Measurements from ENCODE around the gene IL20RA.

The IL20RA gene

DNA sequence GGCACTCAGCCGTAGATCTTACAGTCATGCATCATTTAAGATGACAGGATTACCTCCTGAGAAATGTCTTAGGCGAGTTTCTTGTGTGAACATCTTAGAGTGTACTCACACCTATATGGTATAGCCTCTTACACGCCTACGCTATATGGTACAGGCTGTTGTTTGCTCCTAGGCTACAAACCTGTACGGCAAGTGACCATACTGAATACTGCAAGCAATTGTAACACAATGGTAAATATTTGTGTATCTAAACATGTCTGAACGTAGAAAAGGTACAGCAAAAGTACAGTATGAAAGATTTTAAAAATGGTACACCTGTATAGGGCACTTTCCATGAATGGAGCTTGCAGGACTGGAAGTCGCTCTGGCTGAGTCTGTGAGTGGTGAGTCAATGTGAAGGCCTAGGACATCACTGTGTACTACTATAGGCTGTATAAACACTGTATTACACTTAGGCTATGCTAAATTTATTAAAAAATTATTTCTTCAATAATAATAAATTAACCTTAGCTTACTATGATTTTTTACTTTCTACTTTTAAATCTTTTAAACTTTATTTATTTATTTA is 541 bp upstream of the IL20RA start:
- DNase-seq (ENCODE audit: low read depth), result no peak

DNA sequence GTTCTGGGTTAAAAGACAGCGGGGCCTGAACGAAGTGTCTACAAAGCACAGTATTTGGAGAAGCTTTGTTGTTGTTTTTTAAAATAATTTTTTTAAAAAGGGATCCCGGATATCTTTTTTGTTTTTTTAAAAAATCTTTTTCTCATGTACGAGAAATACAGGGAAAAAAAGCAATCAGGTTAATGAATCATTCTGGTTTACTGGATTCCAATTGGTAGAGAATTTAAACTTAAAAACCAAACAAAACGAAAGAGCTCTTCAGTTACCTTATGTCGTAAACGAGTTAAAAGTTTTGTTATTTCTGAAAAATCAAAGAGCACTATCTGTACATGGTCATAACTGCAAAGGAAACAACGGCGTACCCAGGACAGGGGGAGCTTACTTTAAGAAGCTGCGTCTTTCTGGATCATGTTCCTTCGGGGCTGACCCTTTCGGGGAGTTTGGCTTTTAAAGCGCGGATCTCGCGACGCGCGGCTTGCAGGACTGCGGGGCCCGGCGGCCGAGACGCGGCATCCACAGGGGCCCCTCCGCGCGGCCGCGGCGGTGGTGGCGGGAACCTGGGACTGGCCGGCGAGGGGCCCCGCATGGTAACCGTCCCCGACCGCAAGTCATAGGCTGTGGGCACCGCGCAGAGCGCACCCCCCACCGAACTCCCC is 927 bp downstream of the IL20RA start:
- DNase-seq (ENCODE audit: low read depth), result no peak

DNA sequence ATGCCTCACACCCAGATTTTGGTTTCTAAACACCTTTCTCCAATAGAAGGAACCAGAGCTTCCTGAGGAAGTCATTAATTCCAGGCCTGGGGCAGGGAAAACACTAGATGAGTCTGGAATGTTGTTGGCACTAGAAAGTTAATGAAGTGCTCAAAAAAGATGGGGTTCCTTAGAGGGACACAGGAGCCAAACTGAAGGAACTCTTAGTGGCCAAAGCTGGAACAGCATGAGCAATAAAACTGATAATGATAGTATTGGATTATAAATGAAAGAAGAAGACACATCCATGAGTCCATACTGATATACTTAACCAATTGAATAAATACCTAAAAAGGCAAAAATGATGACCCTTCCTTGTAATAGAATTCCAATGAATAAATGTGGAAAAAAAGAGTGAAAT is 4.4 kb downstream of the IL20RA start:
- DNase-seq (ENCODE audit: low read depth), result no peak

DNA sequence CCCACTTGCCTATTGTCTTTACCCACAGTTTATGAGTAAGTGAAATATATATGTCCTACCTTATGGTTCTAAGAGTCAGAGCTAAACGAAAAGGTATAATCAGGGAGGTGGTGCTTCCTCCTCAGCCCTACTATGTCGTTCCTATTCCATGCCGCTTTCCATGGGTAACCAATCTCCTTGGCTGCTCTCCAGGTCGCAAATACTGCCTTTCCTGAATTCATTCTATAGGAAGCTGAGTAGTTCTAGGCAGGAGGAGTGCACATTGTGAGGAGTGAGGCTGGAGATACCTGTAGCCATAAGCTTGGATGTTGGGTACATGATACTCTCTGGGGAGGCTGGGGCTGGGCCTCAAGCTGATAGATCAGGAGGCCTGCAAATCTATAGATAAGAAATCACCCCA is 5.8 kb downstream of the IL20RA start:
- no peak for DNase-seq (ENCODE audit: low read depth)

DNA sequence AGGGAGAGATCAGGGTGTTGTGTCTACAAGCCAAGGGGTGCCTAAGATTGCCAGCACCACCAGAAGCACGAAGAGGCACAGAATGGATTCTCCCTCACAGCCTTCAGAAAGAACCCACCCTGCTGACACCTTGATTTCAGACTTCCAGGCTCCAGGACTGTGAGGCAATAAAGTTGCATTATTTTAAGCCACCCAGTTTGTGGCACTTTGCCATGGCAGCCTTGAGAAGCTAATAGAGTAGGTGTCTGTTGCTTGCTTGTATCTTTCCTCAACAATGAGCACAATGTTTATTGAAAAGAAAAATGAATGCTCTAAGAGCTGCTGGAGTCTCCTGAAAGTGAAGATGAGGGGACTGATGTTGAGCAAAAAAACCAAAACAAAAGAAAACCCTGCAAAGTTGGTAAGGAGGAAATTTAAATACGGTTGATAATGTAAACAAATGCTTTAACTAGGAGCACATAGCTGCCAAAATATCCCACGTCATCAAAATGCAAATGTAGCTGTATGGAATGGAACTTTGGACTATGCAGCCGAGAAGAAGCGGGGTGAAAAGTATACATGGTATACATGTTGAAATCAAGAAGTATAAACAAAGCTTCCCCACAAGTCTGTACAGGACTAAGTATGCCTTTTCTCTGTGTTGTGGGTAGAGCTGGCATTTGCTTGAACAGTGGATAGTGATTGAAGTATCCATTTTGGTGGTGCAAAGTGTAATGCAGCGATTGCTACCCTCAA is 8.0 kb downstream of the IL20RA start:
- no peak for DNase-seq (ENCODE audit: low read depth)

DNA sequence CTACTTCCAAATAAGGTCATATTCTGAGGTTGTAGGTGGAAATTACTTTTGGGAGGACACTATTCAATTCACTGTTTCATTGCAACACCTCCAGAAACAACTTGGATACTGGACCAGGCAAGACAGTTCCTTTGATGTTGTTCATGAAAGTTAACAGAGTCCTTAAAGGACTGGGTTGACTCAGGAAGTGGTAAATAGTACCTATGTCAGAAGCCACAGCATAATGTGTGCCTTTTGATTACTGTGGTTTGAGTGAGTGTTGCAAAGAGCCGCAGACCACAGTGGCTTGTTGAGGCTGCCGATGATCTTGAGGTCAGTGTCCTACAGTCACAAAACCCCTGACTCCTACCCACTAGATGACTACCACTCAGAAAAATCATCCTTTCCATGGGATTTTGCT is 10.9 kb downstream of the IL20RA start:
- DNase-seq (ENCODE audit: low read depth), result peak; percentile 16

DNA sequence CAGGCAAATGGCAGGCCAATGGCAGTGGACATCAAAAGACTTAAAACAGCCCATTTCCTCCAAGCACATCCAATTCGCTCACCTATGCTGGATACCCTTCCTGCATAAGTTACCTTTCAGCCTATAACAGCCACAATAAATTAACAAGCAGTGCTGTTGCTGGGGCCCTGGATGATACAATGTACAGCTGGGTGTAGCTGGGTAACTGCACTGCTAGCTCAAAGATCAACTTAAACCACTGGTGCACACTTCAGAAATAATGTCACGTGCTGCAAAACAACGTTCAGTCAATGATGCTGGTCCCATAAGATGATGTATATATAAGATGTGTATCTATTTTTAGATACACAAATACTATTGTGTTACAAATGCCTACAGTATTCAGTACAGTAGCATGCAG is 13.6 kb downstream of the IL20RA start:
- DNase-seq (ENCODE audit: low read depth), result no peak

DNA sequence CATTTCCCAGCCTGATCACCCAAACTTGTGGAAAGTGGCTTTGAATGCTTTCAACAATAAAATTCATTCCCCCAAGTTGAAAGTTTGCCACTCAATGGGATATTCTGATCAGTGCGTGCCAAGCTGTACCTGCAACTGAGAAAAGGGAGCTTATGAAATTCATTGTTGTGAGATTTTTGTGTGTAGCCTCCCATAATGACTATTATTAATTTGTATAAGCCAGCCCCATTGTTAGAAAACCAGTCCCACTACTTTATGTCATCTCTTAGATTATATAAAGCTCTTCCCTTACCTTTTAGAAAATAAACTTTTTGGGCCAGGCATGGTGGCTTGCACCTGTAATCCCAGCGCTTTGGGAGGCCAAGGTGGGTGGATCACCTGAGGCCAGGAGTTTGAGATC is 15.9 kb downstream of the IL20RA start:
- DNase-seq (ENCODE audit: low read depth), result no peak

DNA sequence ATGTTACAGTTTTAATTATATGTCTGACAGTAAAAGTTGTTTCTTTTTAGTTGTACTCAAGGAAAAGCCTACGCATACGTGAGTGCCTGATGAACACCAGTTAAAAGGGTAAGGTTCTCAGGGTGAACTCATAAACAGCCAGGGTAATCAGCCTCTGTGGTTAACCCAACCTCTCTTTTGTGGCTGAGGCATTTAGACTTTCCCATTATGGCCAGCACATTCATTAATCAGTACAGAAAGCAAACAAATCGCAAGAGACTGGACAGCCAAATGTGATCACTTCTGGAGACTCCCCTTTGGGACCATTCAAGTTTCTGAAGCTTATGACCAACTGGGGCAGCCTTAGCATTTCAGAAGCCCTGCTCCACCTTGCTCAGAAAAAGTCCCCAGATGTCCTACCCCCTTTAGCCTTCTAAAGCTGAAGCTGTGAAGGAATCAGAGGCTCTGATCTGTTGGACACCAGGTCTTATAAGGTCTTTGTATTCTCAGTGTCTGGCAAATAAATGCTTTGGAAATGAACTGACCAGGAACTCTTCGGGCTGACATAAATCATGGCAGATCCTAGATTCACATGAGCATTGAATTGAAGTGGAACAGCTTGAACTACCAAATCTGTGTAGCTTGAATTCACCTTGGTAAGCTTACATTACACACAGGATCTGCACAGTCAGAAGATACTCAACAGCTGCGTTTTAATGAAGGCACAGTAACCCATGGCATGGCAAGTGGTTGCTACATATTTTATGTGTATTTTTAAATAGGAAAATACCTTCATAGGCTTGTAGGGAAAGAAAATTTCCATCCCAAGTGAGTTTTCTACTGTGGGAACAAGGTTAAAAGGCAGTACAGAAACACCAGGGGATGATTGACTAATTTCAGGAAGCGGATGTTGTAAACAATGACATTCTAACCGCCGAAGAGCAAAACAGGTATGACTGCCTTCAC is 18.7 kb downstream of the IL20RA start:
- no peak for DNase-seq (ENCODE audit: low read depth)

DNA sequence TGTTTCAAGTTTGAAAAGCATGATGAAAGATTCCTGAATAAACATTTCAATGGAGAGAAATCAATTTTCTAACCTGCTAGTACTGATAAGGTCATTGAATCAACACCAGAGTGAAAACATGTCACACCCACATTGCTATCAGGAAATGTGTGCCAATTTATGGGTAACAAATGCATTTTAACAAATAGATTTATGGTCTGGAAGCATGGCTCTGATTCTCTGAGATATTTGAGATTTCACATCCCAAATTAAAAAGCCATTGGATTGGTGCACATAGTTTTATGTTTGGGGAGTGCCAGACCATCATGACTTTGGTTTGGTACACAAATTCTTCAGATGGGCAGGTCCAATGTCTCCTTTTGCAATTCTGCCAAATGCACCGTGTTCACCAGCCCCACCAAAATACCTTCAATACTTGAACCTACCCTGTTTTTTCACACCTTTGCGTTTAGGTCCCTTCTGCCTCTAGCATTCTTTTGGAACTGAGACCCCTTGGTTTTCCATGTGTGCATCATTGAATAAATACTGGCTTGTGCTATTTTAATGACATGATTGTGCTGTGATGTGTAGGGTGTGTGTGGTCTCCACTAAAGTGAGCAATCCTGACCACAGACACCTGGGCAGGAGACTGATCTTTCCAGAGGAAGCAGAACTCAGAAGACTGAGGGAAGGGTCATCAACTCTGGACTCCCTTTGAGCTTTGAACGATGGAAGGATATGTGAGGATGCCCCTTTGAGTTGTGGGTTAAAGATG is 20.4 kb downstream of the IL20RA start:
- no peak for DNase-seq (ENCODE audit: low read depth)

DNA sequence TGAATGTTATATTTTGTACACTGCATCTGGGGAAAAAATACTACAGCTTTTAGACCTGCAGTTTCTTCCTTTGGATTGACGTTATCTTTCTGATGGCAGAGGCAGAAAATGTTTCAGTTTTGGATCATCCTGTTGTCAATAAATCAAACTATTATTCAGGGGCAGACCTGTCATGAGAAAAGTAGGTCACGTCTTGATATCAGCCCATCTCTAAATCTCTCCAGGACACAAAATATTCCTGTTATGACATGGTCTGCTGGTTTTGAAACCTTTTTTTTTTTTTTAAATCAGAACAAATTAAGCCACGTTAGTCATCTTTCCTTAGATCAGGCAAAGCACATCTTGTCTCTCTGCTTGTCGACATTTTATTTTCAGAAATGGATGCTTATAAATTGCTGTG is 24.0 kb downstream of the IL20RA start:
- DNase-seq (ENCODE audit: low read depth), result no peak

DNA sequence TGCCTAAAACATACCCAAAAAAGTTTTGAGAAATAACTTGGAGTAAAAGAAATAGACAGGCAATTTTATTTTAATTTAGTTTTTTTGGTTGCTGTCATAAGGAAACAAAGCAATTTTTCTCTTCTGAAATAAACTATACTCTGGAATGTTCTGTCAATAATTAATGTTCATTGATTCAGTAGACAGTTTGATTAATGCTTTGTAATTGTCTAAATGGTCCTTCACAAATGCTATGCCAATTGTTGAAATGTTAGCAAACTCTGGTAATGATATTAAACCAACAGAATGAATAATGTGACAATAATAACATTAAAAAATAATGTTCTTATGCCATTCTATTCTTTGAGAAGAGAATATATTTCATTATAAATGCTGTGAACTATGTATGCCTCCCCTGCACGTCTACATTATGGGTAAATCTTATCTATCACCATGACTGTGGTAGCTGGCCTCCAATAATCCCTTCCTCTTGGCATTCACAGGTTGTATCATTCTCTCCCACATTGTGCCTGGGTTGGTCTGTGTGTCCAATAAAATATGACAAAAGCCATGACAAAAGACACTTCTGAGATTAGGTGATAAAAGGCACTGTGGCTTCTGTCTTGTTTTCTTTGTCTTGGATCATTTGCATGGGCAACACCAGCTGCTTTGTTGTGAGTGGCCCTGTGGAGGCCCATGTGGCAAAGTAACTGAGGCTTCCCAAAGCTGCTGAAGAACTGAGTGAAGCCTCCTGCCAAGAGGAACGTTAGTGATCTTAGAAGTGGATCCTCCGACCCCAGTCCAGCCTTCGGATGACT is 25.1 kb downstream of the IL20RA start:
- no peak for DNase-seq (ENCODE audit: low read depth)

DNA sequence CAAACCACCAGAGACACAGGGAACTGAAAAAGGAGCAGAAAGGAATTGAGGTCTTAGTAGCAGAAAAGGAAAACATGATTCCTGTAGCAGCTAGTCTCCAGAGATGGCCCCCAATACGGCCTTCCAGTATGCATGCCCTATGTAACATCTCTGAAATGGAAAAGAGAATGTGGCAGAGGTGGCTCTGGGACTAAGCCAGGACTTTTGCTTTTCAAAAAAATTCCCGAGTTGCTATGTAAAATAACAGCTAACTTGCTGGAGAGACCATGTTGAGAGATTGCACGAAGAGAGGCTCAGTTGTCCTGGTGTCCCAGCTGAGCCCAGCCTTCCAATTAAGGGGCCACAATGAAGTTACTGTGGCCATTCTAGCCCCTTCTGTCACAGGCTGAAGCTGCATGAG is 27.7 kb downstream of the IL20RA start:
- DNase-seq (ENCODE audit: low read depth), result no peak

DNA sequence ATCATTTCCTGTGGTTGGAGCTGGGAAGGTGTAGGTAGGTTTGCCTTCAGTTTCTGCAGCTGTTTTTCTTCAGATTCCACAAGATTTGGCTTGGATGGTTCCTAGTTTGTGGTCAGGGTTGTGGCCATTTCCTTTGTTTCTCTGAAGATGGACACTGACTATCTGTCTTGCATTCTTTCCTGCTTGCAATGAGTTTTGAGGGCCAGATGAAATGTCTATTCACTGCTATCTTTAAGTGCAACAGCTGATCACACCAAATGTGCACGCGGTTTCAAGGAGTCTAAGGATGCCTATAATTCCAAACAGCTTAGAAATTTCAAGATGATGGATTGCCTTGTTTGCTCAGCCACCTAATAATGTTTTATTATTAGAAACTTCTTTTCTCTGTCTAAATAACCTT is 28.4 kb downstream of the IL20RA start:
- no peak for DNase-seq (ENCODE audit: low read depth)

DNA sequence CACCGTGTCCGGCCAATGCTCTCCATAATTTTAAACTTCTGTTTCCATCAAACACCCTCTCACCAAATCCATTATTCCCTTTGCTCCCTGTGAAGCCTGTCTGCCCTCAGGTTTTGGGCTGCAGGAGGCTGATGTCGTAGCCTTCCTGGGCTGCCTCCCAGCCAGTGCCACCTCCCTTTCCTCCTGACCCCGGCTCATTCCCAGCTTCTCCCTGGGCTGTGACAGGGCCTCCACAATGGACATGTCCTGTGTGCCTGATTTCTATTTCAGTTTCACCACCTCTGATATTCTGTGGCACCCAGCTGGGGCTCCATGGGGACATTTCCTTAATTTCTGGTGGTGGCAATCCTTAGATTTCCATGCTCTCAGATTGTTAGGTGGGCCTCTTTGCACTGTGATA is 28.8 kb downstream of the IL20RA start:
- no peak for DNase-seq (ENCODE audit: low read depth)

DNA sequence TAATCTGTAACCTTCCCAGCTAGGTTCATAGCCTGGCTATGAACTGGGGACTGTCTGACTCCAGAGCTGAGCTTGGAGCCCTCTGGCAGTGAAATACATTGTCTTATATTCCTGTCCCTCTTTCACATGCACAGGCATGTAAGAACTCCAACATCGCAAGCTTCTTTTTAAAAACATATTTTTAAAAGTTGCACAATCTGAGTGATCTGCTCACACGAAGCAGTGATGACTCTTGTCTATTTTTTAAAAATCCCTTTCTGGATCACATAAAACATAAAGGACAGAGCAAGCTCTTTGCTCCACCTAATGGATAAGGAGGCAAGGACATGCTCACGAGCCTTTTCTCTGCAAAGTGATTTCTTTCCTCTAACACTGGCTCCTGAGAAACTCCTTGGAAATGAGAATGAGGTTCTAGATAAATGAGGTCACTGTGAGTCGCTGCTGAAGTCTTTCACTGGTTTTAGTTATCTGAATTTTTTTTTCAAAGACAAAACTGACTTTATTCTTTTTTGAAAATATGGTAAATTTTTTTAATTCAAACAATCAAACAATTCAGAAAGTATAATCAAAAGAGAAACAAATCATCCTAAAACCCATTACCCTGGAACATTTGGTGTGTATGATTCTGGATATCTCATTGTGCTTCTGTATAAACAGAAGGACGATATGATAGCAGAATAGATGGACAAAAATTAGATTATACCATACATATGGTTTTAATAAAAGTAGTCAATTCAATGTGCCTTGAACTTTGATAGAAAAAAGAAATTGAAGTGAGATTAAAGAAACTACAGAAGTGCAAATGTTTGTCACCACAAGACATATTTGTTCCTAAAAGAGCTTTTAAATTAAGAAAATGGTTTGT is 30.8 kb downstream of the IL20RA start:
- no peak for DNase-seq (ENCODE audit: low read depth)

DNA sequence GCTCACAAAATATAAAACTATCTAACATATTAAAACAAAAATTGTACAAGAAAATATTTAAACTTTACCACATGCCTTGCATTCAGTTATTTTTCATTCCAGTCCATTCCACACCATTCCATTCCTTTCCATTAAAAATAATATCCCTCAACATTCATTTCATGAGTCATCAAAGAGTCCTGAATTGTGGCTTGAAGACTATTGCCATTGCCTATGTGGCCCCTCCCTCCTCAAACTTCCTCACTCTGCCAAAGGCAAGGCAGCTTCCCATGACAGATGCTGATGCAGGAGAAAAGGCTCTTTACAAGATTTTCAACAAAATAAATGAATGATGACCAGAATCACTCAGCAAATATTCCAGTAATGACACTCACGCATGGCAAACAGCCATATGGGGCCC is 31.7 kb downstream of the IL20RA start:
- DNase-seq (ENCODE audit: low read depth), result no peak

DNA sequence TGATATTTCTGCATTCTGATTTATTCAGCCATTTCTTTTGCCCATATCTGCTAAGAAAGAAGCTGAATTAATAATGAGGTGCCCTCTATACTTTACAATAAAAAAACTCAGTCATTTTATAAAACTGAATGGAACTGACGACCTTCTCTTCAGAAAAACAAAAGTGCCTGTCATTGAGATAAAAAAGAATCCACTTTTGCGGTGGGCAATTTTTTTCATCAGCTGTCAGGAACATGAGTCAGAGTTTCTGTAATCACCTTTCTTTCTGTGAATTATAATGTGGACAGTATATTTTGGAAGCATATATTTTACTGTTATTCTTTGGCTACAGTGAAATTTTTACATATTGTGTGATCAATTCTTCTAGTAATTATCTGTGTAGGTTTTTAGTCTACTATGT is 33.4 kb downstream of the IL20RA start:
- no peak for DNase-seq (ENCODE audit: low read depth)

DNA sequence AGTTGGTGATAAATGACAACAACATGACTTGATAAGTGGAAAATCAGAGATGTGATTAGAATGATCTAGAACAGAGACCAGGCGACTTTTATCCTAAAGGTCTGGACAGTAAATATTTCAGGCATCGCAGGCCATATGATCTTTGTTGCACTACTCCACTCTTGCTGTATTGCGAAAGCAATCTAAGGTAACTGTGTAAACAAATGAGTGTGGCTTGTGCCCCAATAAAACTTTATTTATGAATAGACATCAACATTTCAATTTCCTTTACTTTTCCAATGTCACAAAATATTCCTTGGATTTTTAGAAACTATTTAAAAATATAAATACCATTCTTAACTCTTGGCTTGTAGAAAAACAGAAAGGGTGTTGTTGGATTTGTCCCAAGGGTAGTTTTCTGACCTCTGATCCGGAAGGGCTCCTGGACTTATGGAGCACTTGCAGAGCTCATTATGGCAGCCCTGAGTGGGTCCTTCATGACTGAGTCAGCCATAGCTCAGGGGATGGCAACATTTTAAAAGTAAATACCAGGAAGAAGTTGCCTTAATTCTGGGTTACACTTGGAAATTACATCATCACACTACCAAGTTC is 34.5 kb downstream of the IL20RA start:
- no peak for DNase-seq (ENCODE audit: low read depth)

DNA sequence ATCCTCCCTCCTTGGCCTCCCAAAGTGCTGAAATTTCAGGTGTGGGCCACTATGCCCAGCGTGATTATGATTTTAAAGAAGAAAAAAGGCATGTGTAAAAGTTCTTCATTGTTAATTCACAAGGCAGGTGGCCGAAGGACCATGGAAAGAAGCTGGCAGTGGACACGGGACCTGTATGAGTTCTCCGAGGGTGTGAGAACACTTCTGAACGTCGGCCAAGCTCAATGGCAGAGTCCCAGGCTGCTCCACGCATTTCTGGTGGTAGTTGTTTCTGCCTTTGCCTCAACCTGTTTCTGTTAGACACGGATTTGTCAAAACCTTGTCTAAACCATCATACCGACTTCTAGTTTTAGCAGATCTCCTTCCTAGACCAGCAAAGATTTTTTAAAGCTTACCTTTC is 36.6 kb downstream of the IL20RA start:
- DNase-seq (ENCODE audit: low read depth), result no peak

Data from activated T-helper 1 cell treated with Interleukin-2 at 50 U/mL for 16 hours (primary cell).